HEK293 (cell line): ENCODE measurements around the gene TP63.

Experiments used
- CTCF ChIA-PET: fragments of 350-600 bp; formaldehyde crosslinking; extraction: SDS; loops from one replicate; lab custom pipeline; 2021; ENCODE audit warnings: antibody characterized with exemption; lab: Yijun Ruan, JAX
- POLR2A ChIA-PET: fragments of 300-600 bp; formaldehyde crosslinking; extraction: SDS; loops from one replicate; lab custom pipeline; 2020; ENCODE audit warnings: antibody characterized with exemption, inconsistent platforms; lab: Yijun Ruan, JAX
- H3K27ac ChIP-seq: fragments of 200-500 bp; sonication (Bioruptor generic); 2 replicates; pipeline ENCODE4 v1.5.1; 2014; ENCODE audit warnings: low read depth, low read length, control low read depth, inconsistent platforms; ENCODE audit errors: extremely low read depth
- H3K36me3 ChIP-seq, 2 experiments: fragments of 200-500 bp in 1 of 2; sonication (Bioruptor generic) in 1 of 2; 1 replicate in 1 of 2; 2 replicates in 1 of 2; pipeline ENCODE4 v1.5.1; 2014 to 2017; ENCODE audit warnings: inconsistent platforms in 2 of 2, low read length in 2 of 2; ENCODE audit not compliant: control insufficient read depth in 2 of 2, insufficient read depth in 1 of 2
- H3K4me1 ChIP-seq: fragments of 200-500 bp; sonication (Bioruptor generic); 2 replicates; pipeline ENCODE4 v1.5.1; 2014; ENCODE audit warnings: mild to moderate bottlenecking, low read length, inconsistent platforms; ENCODE audit not compliant: control insufficient read depth, insufficient read depth
- H3K4me3 ChIP-seq: 2 replicates; pipeline ENCODE4 v1.5.1; 2011; ENCODE audit warnings: low read depth, mild to moderate bottlenecking, control low read depth, low read length, moderate library complexity
- H3K9me3 ChIP-seq: fragments of 200-500 bp; sonication (Bioruptor generic); 2 replicates; pipeline ENCODE4 v1.5.1; 2014; ENCODE audit warnings: low read depth, low read length, inconsistent platforms; ENCODE audit not compliant: control insufficient read depth, insufficient read depth
- SCRT2 ChIP-seq: fragments of 450-650 bp; formaldehyde crosslinking; IDR thresholded peaks from 2 replicates; pipeline ENCODE4 v1.5.1; 2016; ENCODE audit warnings: missing biosample characterization, missing genetic modification characterization
- YY1 ChIP-seq: fragments of 450-650 bp; formaldehyde crosslinking; IDR thresholded peaks from 2 replicates; pipeline ENCODE4 v1.5.1; 2018; ENCODE audit warnings: missing biosample characterization, missing genetic modification characterization
- ZBTB20 ChIP-seq: fragments of 450-650 bp; formaldehyde crosslinking; IDR thresholded peaks from 2 replicates; pipeline ENCODE4 v1.5.1; 2016; ENCODE audit warnings: missing biosample characterization, missing genetic modification characterization
- ZBTB8A ChIP-seq: fragments of 450-650 bp; formaldehyde crosslinking; IDR thresholded peaks from 2 replicates; pipeline ENCODE4 v1.5.1; 2016; ENCODE audit warnings: missing biosample characterization, missing genetic modification characterization
- ZNF2 ChIP-seq: fragments of 450-650 bp; formaldehyde crosslinking; IDR thresholded peaks from 2 replicates; pipeline ENCODE4 v1.5.1; 2016; ENCODE audit warnings: missing biosample characterization, missing genetic modification characterization
- ZNF248 ChIP-seq: fragments of 450-650 bp; formaldehyde crosslinking; IDR thresholded peaks from 2 replicates; pipeline ENCODE4 v1.5.1; 2017; ENCODE audit warnings: missing biosample characterization, missing genetic modification characterization
- ZNF544 ChIP-seq: fragments of 450-650 bp; formaldehyde crosslinking; IDR thresholded peaks from 2 replicates; pipeline ENCODE4 v1.5.0; 2017; ENCODE audit warnings: missing biosample characterization, missing genetic modification characterization
- ZNF596 ChIP-seq: fragments of 450-650 bp; IDR thresholded peaks from 2 replicates; pipeline ENCODE4 v1.5.0; 2018; ENCODE audit warnings: missing biosample characterization, mild to moderate bottlenecking, missing genetic modification characterization, moderate library complexity
- ZNF624 ChIP-seq: fragments of 450-650 bp; formaldehyde crosslinking; IDR thresholded peaks from 2 replicates; pipeline ENCODE4 v1.5.1; 2017; ENCODE audit warnings: missing biosample characterization, missing genetic modification characterization
- ZNF629 ChIP-seq: fragments of 450-650 bp; formaldehyde crosslinking; IDR thresholded peaks from 2 replicates; pipeline ENCODE4 v1.5.1; 2017; ENCODE audit warnings: missing biosample characterization, missing genetic modification characterization
- ZNF76 ChIP-seq: fragments of 450-650 bp; formaldehyde crosslinking; IDR thresholded peaks from 2 replicates; pipeline ENCODE4; 2016; ENCODE audit warnings: low read depth, missing biosample characterization, missing genetic modification characterization, borderline replicate concordance
- TF ChIP-seq, protein P1 (sequence below): fragments of 450-650 bp; formaldehyde crosslinking; IDR thresholded peaks from 2 replicates; pipeline ENCODE4 v1.5.1; 2016; ENCODE audit warnings: missing biosample characterization, missing genetic modification characterization
- TF ChIP-seq, protein P2 (sequence below): fragments of 450-650 bp; formaldehyde crosslinking; IDR thresholded peaks from 2 replicates; pipeline ENCODE4 v1.5.0; 2017; ENCODE audit warnings: missing biosample characterization, missing genetic modification characterization, borderline replicate concordance
- TF ChIP-seq, protein P3 (sequence below): fragments of 450-650 bp; formaldehyde crosslinking; IDR thresholded peaks from 2 replicates; pipeline ENCODE4 v1.5.1; 2016; ENCODE audit warnings: missing biosample characterization, missing genetic modification characterization
- TF ChIP-seq, protein P4 (sequence below): fragments of 450-650 bp; formaldehyde crosslinking; IDR thresholded peaks from 2 replicates; pipeline ENCODE4 v1.5.1; 2016; ENCODE audit warnings: missing biosample characterization, missing genetic modification characterization, low read depth
- TF ChIP-seq, protein P5 (sequence below): fragments of 450-650 bp; formaldehyde crosslinking; IDR thresholded peaks from 2 replicates; pipeline ENCODE4; 2016; ENCODE audit warnings: missing biosample characterization, missing genetic modification characterization
- TF ChIP-seq, protein P6 (sequence below): fragments of 450-650 bp; formaldehyde crosslinking; IDR thresholded peaks from 2 replicates; pipeline ENCODE4 v1.5.1; 2016; ENCODE audit warnings: missing biosample characterization, missing genetic modification characterization
- TF ChIP-seq, protein P7 (sequence below): sonication (generic); formaldehyde crosslinking; IDR thresholded peaks from 2 replicates; pipeline ENCODE4 v1.8.1; 2022; ENCODE audit warnings: mild to moderate bottlenecking, moderate library complexity, missing genetic modification reagents

Gene TP63

DNA sequence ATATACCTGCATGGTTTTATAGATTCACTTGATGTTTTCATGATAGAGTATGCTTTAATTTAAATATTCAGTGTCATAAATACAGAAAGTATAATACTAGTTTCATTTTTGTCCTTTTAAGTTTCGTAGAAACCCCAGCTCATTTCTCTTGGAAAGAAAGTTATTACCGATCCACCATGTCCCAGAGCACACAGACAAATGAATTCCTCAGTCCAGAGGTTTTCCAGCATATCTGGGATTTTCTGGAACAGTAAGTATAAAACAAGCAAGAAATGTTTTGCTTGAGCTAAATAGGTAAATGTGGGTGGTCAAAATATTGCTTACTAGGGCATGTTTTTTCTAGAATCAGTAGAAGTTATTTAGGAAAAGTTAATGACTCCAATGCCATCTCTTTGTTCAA is 106.4 kb downstream of the TP63 start:
- ChIA-PET POLR2A (no interaction called here), CTCF (interaction anchor here (0.6 kb wide), 1 partner anchor 105 kb away, joined by 3 read pairs; no protein-coding TSS in a partner anchor)
- no peak overlapping the region for H3K4me3 ChIP-seq
- TF ChIP-seq ZNF629 (tag by site-specific recombination) (no peak), ZNF544 (tag by site-specific recombination) (no peak), ZNF596 (tag by site-specific recombination) (no peak), ZNF624 (tag by site-specific recombination) (no peak), ZNF76 (tag by site-specific recombination) (no peak), ZBTB8A (tag by site-specific recombination) (no peak)
- TF ChIP-seq, protein P1, sequence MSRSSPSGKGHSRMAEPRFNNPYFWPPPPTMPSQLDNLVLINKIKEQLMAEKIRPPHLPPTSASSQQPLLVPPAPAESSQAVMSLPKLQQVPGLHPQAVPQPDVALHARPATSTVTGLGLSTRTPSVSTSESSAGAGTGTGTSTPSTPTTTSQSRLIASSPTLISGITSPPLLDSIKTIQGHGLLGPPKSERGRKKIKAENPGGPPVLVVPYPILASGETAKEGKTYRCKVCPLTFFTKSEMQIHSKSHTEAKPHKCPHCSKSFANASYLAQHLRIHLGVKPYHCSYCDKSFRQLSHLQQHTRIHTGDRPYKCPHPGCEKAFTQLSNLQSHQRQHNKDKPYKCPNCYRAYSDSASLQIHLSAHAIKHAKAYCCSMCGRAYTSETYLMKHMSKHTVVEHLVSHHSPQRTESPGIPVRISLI (tag by site-specific recombination) = no peak
- TF ChIP-seq, protein P2, sequence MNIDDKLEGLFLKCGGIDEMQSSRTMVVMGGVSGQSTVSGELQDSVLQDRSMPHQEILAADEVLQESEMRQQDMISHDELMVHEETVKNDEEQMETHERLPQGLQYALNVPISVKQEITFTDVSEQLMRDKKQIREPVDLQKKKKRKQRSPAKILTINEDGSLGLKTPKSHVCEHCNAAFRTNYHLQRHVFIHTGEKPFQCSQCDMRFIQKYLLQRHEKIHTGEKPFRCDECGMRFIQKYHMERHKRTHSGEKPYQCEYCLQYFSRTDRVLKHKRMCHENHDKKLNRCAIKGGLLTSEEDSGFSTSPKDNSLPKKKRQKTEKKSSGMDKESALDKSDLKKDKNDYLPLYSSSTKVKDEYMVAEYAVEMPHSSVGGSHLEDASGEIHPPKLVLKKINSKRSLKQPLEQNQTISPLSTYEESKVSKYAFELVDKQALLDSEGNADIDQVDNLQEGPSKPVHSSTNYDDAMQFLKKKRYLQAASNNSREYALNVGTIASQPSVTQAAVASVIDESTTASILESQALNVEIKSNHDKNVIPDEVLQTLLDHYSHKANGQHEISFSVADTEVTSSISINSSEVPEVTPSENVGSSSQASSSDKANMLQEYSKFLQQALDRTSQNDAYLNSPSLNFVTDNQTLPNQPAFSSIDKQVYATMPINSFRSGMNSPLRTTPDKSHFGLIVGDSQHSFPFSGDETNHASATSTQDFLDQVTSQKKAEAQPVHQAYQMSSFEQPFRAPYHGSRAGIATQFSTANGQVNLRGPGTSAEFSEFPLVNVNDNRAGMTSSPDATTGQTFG (tag by site-specific recombination) = no peak
- TF ChIP-seq, protein P3, sequence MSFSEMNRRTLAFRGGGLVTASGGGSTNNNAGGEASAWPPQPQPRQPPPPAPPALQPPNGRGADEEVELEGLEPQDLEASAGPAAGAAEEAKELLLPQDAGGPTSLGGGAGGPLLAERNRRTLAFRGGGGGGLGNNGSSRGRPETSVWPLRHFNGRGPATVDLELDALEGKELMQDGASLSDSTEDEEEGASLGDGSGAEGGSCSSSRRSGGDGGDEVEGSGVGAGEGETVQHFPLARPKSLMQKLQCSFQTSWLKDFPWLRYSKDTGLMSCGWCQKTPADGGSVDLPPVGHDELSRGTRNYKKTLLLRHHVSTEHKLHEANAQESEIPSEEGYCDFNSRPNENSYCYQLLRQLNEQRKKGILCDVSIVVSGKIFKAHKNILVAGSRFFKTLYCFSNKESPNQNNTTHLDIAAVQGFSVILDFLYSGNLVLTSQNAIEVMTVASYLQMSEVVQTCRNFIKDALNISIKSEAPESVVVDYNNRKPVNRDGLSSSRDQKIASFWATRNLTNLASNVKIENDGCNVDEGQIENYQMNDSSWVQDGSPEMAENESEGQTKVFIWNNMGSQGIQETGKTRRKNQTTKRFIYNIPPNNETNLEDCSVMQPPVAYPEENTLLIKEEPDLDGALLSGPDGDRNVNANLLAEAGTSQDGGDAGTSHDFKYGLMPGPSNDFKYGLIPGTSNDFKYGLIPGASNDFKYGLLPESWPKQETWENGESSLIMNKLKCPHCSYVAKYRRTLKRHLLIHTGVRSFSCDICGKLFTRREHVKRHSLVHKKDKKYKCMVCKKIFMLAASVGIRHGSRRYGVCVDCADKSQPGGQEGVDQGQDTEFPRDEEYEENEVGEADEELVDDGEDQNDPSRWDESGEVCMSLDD (tag by site-specific recombination) = no peak
- TF ChIP-seq, protein P4, sequence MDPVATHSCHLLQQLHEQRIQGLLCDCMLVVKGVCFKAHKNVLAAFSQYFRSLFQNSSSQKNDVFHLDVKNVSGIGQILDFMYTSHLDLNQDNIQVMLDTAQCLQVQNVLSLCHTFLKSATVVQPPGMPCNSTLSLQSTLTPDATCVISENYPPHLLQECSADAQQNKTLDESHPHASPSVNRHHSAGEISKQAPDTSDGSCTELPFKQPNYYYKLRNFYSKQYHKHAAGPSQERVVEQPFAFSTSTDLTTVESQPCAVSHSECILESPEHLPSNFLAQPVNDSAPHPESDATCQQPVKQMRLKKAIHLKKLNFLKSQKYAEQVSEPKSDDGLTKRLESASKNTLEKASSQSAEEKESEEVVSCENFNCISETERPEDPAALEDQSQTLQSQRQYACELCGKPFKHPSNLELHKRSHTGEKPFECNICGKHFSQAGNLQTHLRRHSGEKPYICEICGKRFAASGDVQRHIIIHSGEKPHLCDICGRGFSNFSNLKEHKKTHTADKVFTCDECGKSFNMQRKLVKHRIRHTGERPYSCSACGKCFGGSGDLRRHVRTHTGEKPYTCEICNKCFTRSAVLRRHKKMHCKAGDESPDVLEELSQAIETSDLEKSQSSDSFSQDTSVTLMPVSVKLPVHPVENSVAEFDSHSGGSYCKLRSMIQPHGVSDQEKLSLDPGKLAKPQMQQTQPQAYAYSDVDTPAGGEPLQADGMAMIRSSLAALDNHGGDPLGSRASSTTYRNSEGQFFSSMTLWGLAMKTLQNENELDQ (tag by site-specific recombination) = no peak
- no peaks in the 10 kb centered on the region for H3K36me3 ChIP-seq
- no peaks in the 10 kb centered on the region for H3K9me3 ChIP-seq
- no peaks in the 10 kb centered on the region for H3K4me1 ChIP-seq
- H3K27ac ChIP-seq = no peak overlapping the region

DNA sequence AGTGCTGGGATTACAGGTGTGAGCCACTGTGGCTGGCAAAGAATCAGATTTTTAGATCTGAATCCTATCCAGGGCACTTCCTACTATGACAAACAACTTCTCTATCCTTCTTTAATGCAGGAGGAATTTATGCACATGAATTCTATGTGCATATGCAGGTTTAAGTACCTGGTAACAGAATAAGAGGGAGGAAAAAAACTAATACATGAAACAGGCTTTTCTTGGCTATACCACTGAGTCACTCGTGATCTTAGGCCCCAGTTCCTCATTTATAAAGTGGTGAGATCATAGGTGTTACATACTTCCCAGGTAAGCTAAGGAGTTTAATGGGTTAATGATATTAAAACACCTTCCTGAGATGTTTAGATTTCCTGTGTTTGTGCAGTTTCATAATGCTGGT is 108.2 kb downstream of the TP63 start:
- TF ChIP-seq ZBTB20 (tag by site-specific recombination) (no peak), ZNF544 (tag by site-specific recombination) (no peak), ZNF2 (tag by site-specific recombination) (no peak), YY1 (no peak), SCRT2 (tag by site-specific recombination) (no peak), ZNF248 (no peak)
- TF ChIP-seq, protein P5, sequence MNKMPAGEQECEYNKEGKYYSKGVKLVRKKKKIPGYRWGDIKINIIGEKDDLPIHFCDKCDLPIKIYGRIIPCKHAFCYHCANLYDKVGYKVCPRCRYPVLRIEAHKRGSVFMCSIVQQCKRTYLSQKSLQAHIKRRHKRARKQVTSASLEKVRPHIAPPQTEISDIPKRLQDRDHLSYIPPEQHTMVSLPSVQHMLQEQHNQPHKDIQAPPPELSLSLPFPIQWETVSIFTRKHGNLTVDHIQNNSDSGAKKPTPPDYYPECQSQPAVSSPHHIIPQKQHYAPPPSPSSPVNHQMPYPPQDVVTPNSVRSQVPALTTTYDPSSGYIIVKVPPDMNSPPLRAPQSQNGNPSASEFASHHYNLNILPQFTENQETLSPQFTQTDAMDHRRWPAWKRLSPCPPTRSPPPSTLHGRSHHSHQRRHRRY (tag by site-specific recombination) = no peak
- TF ChIP-seq, protein P2 (tag by site-specific recombination) = no peak
- TF ChIP-seq, protein P6, sequence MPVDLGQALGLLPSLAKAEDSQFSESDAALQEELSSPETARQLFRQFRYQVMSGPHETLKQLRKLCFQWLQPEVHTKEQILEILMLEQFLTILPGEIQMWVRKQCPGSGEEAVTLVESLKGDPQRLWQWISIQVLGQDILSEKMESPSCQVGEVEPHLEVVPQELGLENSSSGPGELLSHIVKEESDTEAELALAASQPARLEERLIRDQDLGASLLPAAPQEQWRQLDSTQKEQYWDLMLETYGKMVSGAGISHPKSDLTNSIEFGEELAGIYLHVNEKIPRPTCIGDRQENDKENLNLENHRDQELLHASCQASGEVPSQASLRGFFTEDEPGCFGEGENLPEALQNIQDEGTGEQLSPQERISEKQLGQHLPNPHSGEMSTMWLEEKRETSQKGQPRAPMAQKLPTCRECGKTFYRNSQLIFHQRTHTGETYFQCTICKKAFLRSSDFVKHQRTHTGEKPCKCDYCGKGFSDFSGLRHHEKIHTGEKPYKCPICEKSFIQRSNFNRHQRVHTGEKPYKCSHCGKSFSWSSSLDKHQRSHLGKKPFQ (tag by site-specific recombination) = no peak
- TF ChIP-seq, protein P7, sequence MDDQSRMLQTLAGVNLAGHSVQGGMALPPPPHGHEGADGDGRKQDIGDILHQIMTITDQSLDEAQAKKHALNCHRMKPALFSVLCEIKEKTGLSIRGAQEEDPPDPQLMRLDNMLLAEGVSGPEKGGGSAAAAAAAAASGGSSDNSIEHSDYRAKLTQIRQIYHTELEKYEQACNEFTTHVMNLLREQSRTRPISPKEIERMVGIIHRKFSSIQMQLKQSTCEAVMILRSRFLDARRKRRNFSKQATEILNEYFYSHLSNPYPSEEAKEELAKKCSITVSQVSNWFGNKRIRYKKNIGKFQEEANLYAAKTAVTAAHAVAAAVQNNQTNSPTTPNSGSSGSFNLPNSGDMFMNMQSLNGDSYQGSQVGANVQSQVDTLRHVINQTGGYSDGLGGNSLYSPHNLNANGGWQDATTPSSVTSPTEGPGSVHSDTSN (CRISPR knock-in tag) = no peak
- TF ChIP-seq, all 188 proteins: peak for 0

More for the DNA sequence above, 108.2 kb downstream of the TP63 start:
- CTCF ChIA-PET = no interaction called here
- no peaks in the 10 kb centered on the region for H3K9me3 ChIP-seq
- no peak overlapping the region for H3K27ac ChIP-seq
- POLR2A ChIA-PET = no interaction called here
- no peaks in the 10 kb centered on the region for H3K36me3 ChIP-seq
- H3K4me1 ChIP-seq = no peaks in the 10 kb centered on the region
- no peak overlapping the region for H3K4me3 ChIP-seq
